HepG2 (cell line): Measurements from ENCODE around the gene ADAM22. TPM values are rescaled to one million over a fixed set of nuclear protein-coding genes. Genes with fewer than 3 reads are reported as not detected.

Experiments used
- CREB1 ChIP-seq, 2 experiments: fragments of 450-650 bp in 1 of 2; IDR thresholded peaks; 2 replicates each; pipeline ENCODE4 v1.6.1; 2016 to 2017; ENCODE audit warnings: control low read depth in 1 of 2, mild to moderate bottlenecking in 1 of 2, missing compliant biosample characterization in 1 of 2, missing genetic modification characterization in 1 of 2
- EP300 ChIP-seq, 3 experiments: sonication (generic) in 1 of 3; formaldehyde crosslinking in 1 of 3; IDR thresholded peaks; 2 replicates each; pipeline versions ENCODE4 v1.5.1 to v1.6.1; 2011 to 2020; ENCODE audit warnings: low read depth in 2 of 3, low read length in 2 of 3, borderline replicate concordance in 1 of 3, improper control_type of control experiment in 1 of 3, mild to moderate bottlenecking in 1 of 3, missing genetic modification reagents in 1 of 3, moderate library complexity in 1 of 3
- FOXA3 ChIP-seq: IDR thresholded peaks from 2 replicates; pipeline ENCODE4 v1.6.1; 2016; ENCODE audit warnings: missing genetic modification reagents, missing compliant biosample characterization
- FOXJ3 ChIP-seq: sonication (generic); formaldehyde crosslinking; IDR thresholded peaks from 2 replicates; pipeline ENCODE4 v1.4.0; 2020; ENCODE audit warnings: missing genetic modification reagents, mild to moderate bottlenecking, borderline replicate concordance
- HNF4A ChIP-seq: sonication (generic); formaldehyde crosslinking; IDR thresholded peaks from 2 replicates; pipeline ENCODE4 v1.4.0; 2020; ENCODE audit warnings: missing genetic modification reagents
- NCOR1 ChIP-seq: fragments of 200-600 bp; sonication (generic); IDR thresholded peaks from 2 replicates; pipeline ENCODE4 v1.7.0; 2017; ENCODE audit warnings: antibody characterized with exemption, low read length, borderline replicate concordance
- RXRB ChIP-seq: IDR thresholded peaks from 2 replicates; pipeline ENCODE4 v1.6.1; 2016; ENCODE audit warnings: borderline replicate concordance, missing genetic modification reagents, missing compliant biosample characterization
- SOX13 ChIP-seq, 3 experiments: fragments of 450-650 bp in 1 of 3; sonication (generic) in 1 of 3; formaldehyde crosslinking in 1 of 3; IDR thresholded peaks in 2 of 3; conservative IDR thresholded peaks in 1 of 3; 2 replicates each; pipeline versions ENCODE4 v1.5.0 to v1.6.1; 2016 to 2020; ENCODE audit warnings: antibody characterized with exemption in 1 of 3, mild to moderate bottlenecking in 1 of 3, missing compliant biosample characterization in 1 of 3, missing genetic modification reagents in 1 of 3, moderate library complexity in 1 of 3
- SOX5 ChIP-seq: IDR thresholded peaks from 2 replicates; pipeline ENCODE4 v1.6.1; 2016; ENCODE audit warnings: borderline replicate concordance
- SOX6 ChIP-seq, 2 experiments: fragments of 450-650 bp in 1 of 2; sonication (generic) in 1 of 2; formaldehyde crosslinking in 1 of 2; IDR thresholded peaks; 2 replicates each; pipeline versions ENCODE4 v1.4.0 to v1.6.1; 2017 to 2020; ENCODE audit warnings: antibody characterized with exemption in 1 of 2, mild to moderate bottlenecking in 1 of 2, missing genetic modification reagents in 1 of 2
- ZNF24 ChIP-seq: fragments of 450-650 bp; IDR thresholded peaks from 2 replicates; pipeline ENCODE4 v1.6.1; 2017; ENCODE audit warnings: antibody characterized with exemption, mild to moderate bottlenecking
- ZNF562 ChIP-seq: sonication (generic); formaldehyde crosslinking; IDR thresholded peaks from 2 replicates; pipeline ENCODE4 v1.8.0; 2022; ENCODE audit warnings: missing genetic modification reagents, borderline replicate concordance
- ZNF572 ChIP-seq: sonication (generic); formaldehyde crosslinking; IDR thresholded peaks from 2 replicates; pipeline ENCODE4 v1.5.1; 2020; ENCODE audit warnings: mild to moderate bottlenecking, missing genetic modification reagents
- ZNF879 ChIP-seq: sonication (generic); formaldehyde crosslinking; IDR thresholded peaks from 2 replicates; pipeline ENCODE4 v1.8.1; 2023; ENCODE audit warnings: missing genetic modification reagents
- polyA plus RNA-seq, 8 experiments: library from polyadenylated mRNA; depleted of rRNA in 3 of 8; stranded (reverse) in 7 of 8; unstranded in 1 of 8; fragments of >200 nt; fragmentation: Illumina TruSeq in 4 of 8; extraction: Trizol in 4 of 8; gene quantifications; 2 replicates each; pipeline versions ENCODE4 v1.2.1 to v1.2.3, GENCODE V29; 2011 to 2016; ENCODE audit warnings: low read depth in 4 of 8, missing spikeins in 1 of 8, mixed read lengths in 1 of 8; ENCODE audit not compliant: insufficient read depth in 1 of 8
- total RNA-seq, 5 experiments: library from RNA; depleted of rRNA; stranded (reverse); fragments of >200 nt; fragmentation: Illumina TruSeq; extraction: Trizol; gene quantifications; 2 replicates each; pipeline ENCODE4 v1.2.3, GENCODE V29; 2016; ENCODE audit warnings: low read depth in 1 of 5
- TF ChIP-seq, protein P1 (sequence below): sonication (generic); formaldehyde crosslinking; IDR thresholded peaks from 2 replicates; pipeline ENCODE4 v1.4.0; 2020; ENCODE audit warnings: missing genetic modification reagents
- TF ChIP-seq, protein P2 (sequence below): sonication (generic); formaldehyde crosslinking; conservative IDR thresholded peaks from 2 replicates; pipeline ENCODE4 v1.4.0; 2020; ENCODE audit warnings: mild to moderate bottlenecking, missing genetic modification reagents, moderate library complexity
- TF ChIP-seq, protein P3 (sequence below): sonication (generic); formaldehyde crosslinking; IDR thresholded peaks from 2 replicates; pipeline ENCODE4 v1.4.0; 2020; ENCODE audit warnings: missing genetic modification reagents
- TF ChIP-seq, protein P4 (sequence below): IDR thresholded peaks from 2 replicates; pipeline ENCODE4 v1.6.1; 2012; ENCODE audit warnings: low read depth, low read length, improper control_type of control experiment

The ADAM22 gene
- total and polyA plus RNA-seq, 2 of the 13 experiments (the other 11 are each of a cell fraction or from before 2014, with no cell fraction given), result 1.9 to 6.7 TPM

DNA sequence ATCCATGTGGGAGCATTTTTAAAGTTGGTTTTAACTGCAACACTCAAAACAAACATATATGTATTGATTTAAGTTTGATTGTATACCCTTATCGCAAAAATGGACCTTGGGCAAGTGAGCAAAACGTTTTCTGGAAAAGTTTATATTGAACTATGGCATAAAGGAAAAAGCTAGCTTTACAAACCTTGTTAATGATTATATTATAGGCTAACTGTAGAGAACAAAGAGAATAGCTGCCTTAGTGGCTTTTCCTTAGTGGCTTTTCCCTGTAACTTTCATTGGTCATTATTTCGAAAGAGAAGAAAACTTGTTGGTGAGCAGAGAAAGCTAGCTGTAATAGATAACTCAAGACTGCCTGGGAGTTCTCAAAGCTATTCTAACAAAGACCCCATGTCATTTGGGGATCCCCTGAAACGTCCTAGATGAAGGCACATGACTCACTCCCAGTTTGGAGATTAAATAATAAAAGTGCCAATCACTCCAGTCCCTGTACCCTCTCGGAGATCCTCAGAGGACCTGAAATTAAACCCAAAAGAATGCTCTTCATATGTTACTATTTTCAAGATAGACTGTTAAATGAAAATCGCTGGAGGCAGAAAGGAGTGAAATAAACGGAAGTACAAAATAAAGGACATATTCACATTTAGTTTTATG, 193.7 kb downstream of the ADAM22 start (continued):
- TF ChIP-seq, protein P1, sequence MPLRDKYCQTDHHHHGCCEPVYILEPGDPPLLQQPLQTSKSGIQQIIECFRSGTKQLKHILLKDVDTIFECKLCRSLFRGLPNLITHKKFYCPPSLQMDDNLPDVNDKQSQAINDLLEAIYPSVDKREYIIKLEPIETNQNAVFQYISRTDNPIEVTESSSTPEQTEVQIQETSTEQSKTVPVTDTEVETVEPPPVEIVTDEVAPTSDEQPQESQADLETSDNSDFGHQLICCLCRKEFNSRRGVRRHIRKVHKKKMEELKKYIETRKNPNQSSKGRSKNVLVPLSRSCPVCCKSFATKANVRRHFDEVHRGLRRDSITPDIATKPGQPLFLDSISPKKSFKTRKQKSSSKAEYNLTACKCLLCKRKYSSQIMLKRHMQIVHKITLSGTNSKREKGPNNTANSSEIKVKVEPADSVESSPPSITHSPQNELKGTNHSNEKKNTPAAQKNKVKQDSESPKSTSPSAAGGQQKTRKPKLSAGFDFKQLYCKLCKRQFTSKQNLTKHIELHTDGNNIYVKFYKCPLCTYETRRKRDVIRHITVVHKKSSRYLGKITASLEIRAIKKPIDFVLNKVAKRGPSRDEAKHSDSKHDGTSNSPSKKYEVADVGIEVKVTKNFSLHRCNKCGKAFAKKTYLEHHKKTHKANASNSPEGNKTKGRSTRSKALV (CRISPR knock-in tag), result no peak
- TF ChIP-seq, protein P2, sequence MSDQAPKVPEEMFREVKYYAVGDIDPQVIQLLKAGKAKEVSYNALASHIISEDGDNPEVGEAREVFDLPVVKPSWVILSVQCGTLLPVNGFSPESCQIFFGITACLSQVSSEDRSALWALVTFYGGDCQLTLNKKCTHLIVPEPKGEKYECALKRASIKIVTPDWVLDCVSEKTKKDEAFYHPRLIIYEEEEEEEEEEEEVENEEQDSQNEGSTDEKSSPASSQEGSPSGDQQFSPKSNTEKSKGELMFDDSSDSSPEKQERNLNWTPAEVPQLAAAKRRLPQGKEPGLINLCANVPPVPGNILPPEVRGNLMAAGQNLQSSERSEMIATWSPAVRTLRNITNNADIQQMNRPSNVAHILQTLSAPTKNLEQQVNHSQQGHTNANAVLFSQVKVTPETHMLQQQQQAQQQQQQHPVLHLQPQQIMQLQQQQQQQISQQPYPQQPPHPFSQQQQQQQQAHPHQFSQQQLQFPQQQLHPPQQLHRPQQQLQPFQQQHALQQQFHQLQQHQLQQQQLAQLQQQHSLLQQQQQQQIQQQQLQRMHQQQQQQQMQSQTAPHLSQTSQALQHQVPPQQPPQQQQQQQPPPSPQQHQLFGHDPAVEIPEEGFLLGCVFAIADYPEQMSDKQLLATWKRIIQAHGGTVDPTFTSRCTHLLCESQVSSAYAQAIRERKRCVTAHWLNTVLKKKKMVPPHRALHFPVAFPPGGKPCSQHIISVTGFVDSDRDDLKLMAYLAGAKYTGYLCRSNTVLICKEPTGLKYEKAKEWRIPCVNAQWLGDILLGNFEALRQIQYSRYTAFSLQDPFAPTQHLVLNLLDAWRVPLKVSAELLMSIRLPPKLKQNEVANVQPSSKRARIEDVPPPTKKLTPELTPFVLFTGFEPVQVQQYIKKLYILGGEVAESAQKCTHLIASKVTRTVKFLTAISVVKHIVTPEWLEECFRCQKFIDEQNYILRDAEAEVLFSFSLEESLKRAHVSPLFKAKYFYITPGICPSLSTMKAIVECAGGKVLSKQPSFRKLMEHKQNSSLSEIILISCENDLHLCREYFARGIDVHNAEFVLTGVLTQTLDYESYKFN (CRISPR knock-in tag), result peak; percentile 84
- TF ChIP-seq, protein P3, sequence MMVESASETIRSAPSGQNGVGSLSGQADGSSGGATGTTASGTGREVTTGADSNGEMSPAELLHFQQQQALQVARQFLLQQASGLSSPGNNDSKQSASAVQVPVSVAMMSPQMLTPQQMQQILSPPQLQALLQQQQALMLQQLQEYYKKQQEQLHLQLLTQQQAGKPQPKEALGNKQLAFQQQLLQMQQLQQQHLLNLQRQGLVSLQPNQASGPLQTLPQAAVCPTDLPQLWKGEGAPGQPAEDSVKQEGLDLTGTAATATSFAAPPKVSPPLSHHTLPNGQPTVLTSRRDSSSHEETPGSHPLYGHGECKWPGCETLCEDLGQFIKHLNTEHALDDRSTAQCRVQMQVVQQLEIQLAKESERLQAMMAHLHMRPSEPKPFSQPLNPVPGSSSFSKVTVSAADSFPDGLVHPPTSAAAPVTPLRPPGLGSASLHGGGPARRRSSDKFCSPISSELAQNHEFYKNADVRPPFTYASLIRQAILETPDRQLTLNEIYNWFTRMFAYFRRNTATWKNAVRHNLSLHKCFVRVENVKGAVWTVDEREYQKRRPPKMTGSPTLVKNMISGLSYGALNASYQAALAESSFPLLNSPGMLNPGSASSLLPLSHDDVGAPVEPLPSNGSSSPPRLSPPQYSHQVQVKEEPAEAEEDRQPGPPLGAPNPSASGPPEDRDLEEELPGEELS (CRISPR knock-in tag), result 0 out of 2 replicates have a peak, but pooled peaks have one; percentile 26
- no peak for TF ChIP-seq ZNF572 (CRISPR knock-in tag)
- TF ChIP-seq HNF4A, result peak; percentile 56; the same call in 1 of the 2 replicates
- TF ChIP-seq EP300 (IDR thresholded peaks at IDR 0.05; ENCODE audit: low read depth in 2 of 2, low read length in 2 of 2), result peak in 1 of 2 experiments; percentile 53; a peak in 1 of 4 replicates
- TF ChIP-seq EP300 (CRISPR knock-in tag; IDR thresholded peaks at IDR 0.05; ENCODE audit: borderline replicate concordance), result no peak
- TF ChIP-seq ZNF562 (CRISPR knock-in tag), result no peak
- TF ChIP-seq CREB1 (IDR thresholded peaks at IDR 0.05), result no peak
- TF ChIP-seq CREB1 (CRISPR knock-in tag; IDR thresholded peaks at IDR 0.05), result peak; percentile 41; the same call in 1 of the 2 replicates
- TF ChIP-seq SOX6 (IDR thresholded peaks at IDR 0.05), result no peak
- TF ChIP-seq SOX6 (CRISPR knock-in tag; IDR thresholded peaks at IDR 0.05), result peak; percentile 77
- peak; percentile 76; the same call in 1 of the 2 replicates for TF ChIP-seq NCOR1
- peak; percentile 50; the same call in 1 of the 2 replicates for TF ChIP-seq SOX5 (CRISPR knock-in tag)
- no peak for TF ChIP-seq ZNF24
- TF ChIP-seq, protein P4, sequence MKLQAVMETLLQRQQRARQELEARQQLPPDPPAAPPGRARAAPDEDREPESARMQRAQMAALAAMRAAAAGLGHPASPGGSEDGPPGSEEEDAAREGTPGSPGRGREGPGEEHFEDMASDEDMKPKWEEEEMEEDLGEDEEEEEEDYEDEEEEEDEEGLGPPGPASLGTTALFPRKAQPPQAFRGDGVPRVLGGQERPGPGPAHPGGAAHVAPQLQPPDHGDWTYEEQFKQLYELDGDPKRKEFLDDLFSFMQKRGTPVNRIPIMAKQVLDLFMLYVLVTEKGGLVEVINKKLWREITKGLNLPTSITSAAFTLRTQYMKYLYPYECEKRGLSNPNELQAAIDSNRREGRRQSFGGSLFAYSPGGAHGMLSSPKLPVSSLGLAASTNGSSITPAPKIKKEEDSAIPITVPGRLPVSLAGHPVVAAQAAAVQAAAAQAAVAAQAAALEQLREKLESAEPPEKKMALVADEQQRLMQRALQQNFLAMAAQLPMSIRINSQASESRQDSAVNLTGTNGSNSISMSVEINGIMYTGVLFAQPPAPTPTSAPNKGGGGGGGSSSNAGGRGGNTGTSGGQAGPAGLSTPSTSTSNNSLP, result peak; percentile 97
- no peak for TF ChIP-seq SOX13 (IDR thresholded peaks at IDR 0.05)
- TF ChIP-seq SOX13 (CRISPR knock-in tag; conservative IDR thresholded peaks at IDR 0.05 in 1 of 2, IDR thresholded peaks at IDR 0.05 in 1 of 2), result peak in 1 of 2 experiments; percentile 63; a peak in 1 of 4 replicates
- no peak for TF ChIP-seq ZNF879
- 0 out of 2 replicates have a peak, but pooled peaks have one; percentile 13 for TF ChIP-seq FOXA3 (CRISPR knock-in tag)
- 0 out of 2 replicates have a peak, but pooled peaks have one; percentile 12 for TF ChIP-seq RXRB
- TF ChIP-seq FOXJ3 (CRISPR knock-in tag), result peak; percentile 39; the same call in 1 of the 2 replicates
